Tibial nerve (tissue), 4 donors: ENCODE data around the gene MICAL2.

Source experiments
- CTCF ChIP-seq, 5 experiments: fragments of 200-600 bp in 3 of 5; fragments of 450-650 bp in 2 of 5; sonication (generic) in 3 of 5; IDR thresholded peaks; one replicate each; pipeline ENCODE4 v1.5.1; 2016 to 2019; ENCODE audit warnings: antibody characterized with exemption in 5 of 5, mild to moderate bottlenecking in 3 of 5, moderate library complexity in 2 of 5
- EP300 ChIP-seq, 2 donors: sonication (generic); formaldehyde crosslinking; IDR thresholded peaks; one replicate each; pipeline ENCODE4 v1.6.1; 2017; ENCODE audit warnings: antibody characterized with exemption in 2 of 2, mild to moderate bottlenecking in 1 of 2
- POLR2A ChIP-seq, 2 donors: fragments of 450-650 bp; IDR thresholded peaks; one replicate each; pipeline ENCODE4 v1.6.1; 2017; ENCODE audit warnings: antibody characterized with exemption in 2 of 2, mild to moderate bottlenecking in 2 of 2, moderate library complexity in 2 of 2

GRCh38 chr11:12275818-12276217 is 165.4 kb downstream of the MICAL2 start:
- TF ChIP-seq CTCF (IDR thresholded peaks at IDR 0.05) = no peak
- TF ChIP-seq POLR2A (IDR thresholded peaks at IDR 0.05) = no peak
- no peak for TF ChIP-seq EP300 (IDR thresholded peaks at IDR 0.05)
